Islet precursor cell (in vitro differentiated cells): Measurements from ENCODE around the gene CCDC148.

ENCODE experiments used
- DNase-seq: peaks from one replicate; pipeline ENCODE4 v3.0.0-alpha.2; 2018

CCDC148 gene

GRCh38 chr2:158456309-158457066, at the start of gene CCDC148, which contains the start of gene PKP4:
Gene CCDC148, minus strand, starts transcription at chr2:158456753. Its CDS starts 314 bp downstream, at chr2:158456439.
Gene PKP4, plus strand, starts transcription at chr2:158456952. Its CDS starts 76,233 bp downstream, at chr2:158533185.
- DNase-seq: peak; percentile 98

GRCh38 chr2:158505448-158505934, 48.9 kb upstream of the CCDC148 start:
- DNase-seq: peak; percentile 57

- no peak for DNase-seq
These were observed 47.5 kb upstream of the CCDC148 start for GRCh38 chr2:158504088-158504487.

- DNase-seq: no peak
These were observed 46.4 kb upstream of the CCDC148 start for GRCh38 chr2:158502974-158503373.

- DNase-seq: peak; percentile 55
These were observed 44.7 kb upstream of the CCDC148 start for GRCh38 chr2:158501301-158501700.

GRCh38 chr2:158500333-158500732, 43.8 kb upstream of the CCDC148 start:
- no peak for DNase-seq

- peak; percentile 65 for DNase-seq
These were observed 42.8 kb upstream of the CCDC148 start for GRCh38 chr2:158499383-158499782.

- DNase-seq: peak; percentile 62
These were observed 42.2 kb upstream of the CCDC148 start for GRCh38 chr2:158498749-158499136.

GRCh38 chr2:158498043-158498748, 41.6 kb upstream of the CCDC148 start:
- no peak for DNase-seq

- DNase-seq: no peak
These were observed 40.9 kb upstream of the CCDC148 start for GRCh38 chr2:158497486-158497885.

- DNase-seq: no peak
These were observed 40.4 kb upstream of the CCDC148 start for GRCh38 chr2:158496986-158497385.

GRCh38 chr2:158495175-158495574, 38.6 kb upstream of the CCDC148 start:
- no peak for DNase-seq

- DNase-seq: no peak
These were observed 36.9 kb upstream of the CCDC148 start for GRCh38 chr2:158493458-158493857.

- DNase-seq: no peak
These were observed 34.5 kb upstream of the CCDC148 start for GRCh38 chr2:158491072-158491471.

GRCh38 chr2:158489366-158490112, 33.0 kb upstream of the CCDC148 start:
- DNase-seq: no peak

- DNase-seq: no peak
These were observed 32.1 kb upstream of the CCDC148 start for GRCh38 chr2:158488442-158489216.

- no peak for DNase-seq
These were observed 30.9 kb upstream of the CCDC148 start for GRCh38 chr2:158487419-158487818.

GRCh38 chr2:158486970-158487325, 30.4 kb upstream of the CCDC148 start:
- DNase-seq: no peak

GRCh38 chr2:158486150-158486969, 29.8 kb upstream of the CCDC148 start:
- no peak for DNase-seq

- DNase-seq: no peak
These were observed 28.5 kb upstream of the CCDC148 start for GRCh38 chr2:158484892-158485556.

GRCh38 chr2:158482594-158482993, 26.0 kb upstream of the CCDC148 start:
- peak; percentile 75 for DNase-seq
